ENCODE measurements around the gene MAN1B1.
A peak's percentile ranks its signal among the peaks of the same experiment; 100 is the strongest.

The MAN1B1 gene

GRCh38 chr9:137108608-137109249 lies 21.9 kb downstream of the MAN1B1 start:
- Histone ChIP-seq H3K9ac (ENCODE audit: low read depth, low read length) (no peak overlapping the region), H3K36me3 (ENCODE audit: control insufficient read depth, insufficient read depth, low read length) (peaks cover 55% of the 10 kb centered on the region), H3K9me3 (ENCODE audit: control insufficient read depth, insufficient read depth, low read length) (no peaks in the 10 kb centered on the region), H3K4me3 (ENCODE audit: low read depth, low read length) (no peak overlapping the region), H3K27me3 (ENCODE audit: control insufficient read depth, insufficient read depth, low read length) (peaks cover 9% of the 10 kb centered on the region), H3K27ac (ENCODE audit: low read depth, low read length) (no peak overlapping the region), H3K4me1 (ENCODE audit: control insufficient read depth, insufficient read depth, low read length) (no peaks in the 10 kb centered on the region)

GRCh38 chr9:137109250-137110146 lies 22.7 kb downstream of the MAN1B1 start:
- peaks cover 15% of the 10 kb centered on the region for H3K27me3 ChIP-seq (ENCODE audit: control insufficient read depth, insufficient read depth, low read length)
- H3K36me3 ChIP-seq (ENCODE audit: control insufficient read depth, insufficient read depth, low read length) = peaks cover 49% of the 10 kb centered on the region
- no peak overlapping the region for H3K9ac ChIP-seq (ENCODE audit: low read depth, low read length)

GRCh38 chr9:137110147-137110910 lies 23.5 kb downstream of the MAN1B1 start:
- peaks cover 43% of the 10 kb centered on the region for H3K36me3 ChIP-seq (ENCODE audit: control insufficient read depth, insufficient read depth, low read length)

More at GRCh38 chr9:137109250-137110146, 22.7 kb downstream of the MAN1B1 start:
- Histone ChIP-seq H3K9me3 (ENCODE audit: control insufficient read depth, insufficient read depth, low read length) (no peaks in the 10 kb centered on the region), H3K4me3 (ENCODE audit: low read depth, low read length) (no peak overlapping the region), H3K27ac (ENCODE audit: low read depth, low read length) (no peak overlapping the region), H3K4me1 (ENCODE audit: control insufficient read depth, insufficient read depth, low read length) (no peaks in the 10 kb centered on the region)

GRCh38 chr9:137110911-137111787 lies 24.4 kb downstream of the MAN1B1 start:
- no peak overlapping the region for H3K27ac ChIP-seq (ENCODE audit: low read depth, low read length)
- peaks cover 27% of the 10 kb centered on the region for H3K27me3 ChIP-seq (ENCODE audit: control insufficient read depth, insufficient read depth, low read length)
- H3K4me3 ChIP-seq (ENCODE audit: low read depth, low read length) = no peak overlapping the region
- H3K4me1 ChIP-seq (ENCODE audit: control insufficient read depth, insufficient read depth, low read length) = no peaks in the 10 kb centered on the region
- H3K36me3 ChIP-seq (ENCODE audit: control insufficient read depth, insufficient read depth, low read length) = peaks cover 36% of the 10 kb centered on the region
- no peaks in the 10 kb centered on the region for H3K9me3 ChIP-seq (ENCODE audit: control insufficient read depth, insufficient read depth, low read length)
- H3K9ac ChIP-seq (ENCODE audit: low read depth, low read length) = no peak overlapping the region

More at GRCh38 chr9:137110147-137110910, 23.5 kb downstream of the MAN1B1 start:
- Histone ChIP-seq H3K27ac (ENCODE audit: low read depth, low read length) (no peak overlapping the region), H3K27me3 (ENCODE audit: control insufficient read depth, insufficient read depth, low read length) (peaks cover 23% of the 10 kb centered on the region), H3K4me3 (ENCODE audit: low read depth, low read length) (no peak overlapping the region), H3K9me3 (ENCODE audit: control insufficient read depth, insufficient read depth, low read length) (no peaks in the 10 kb centered on the region), H3K4me1 (ENCODE audit: control insufficient read depth, insufficient read depth, low read length) (no peaks in the 10 kb centered on the region), H3K9ac (ENCODE audit: low read depth, low read length) (no peak overlapping the region; the same call in 1 of the 2 replicates)

- Histone ChIP-seq H3K27ac (ENCODE audit: low read depth, low read length) (no peak overlapping the region), H3K4me1 (ENCODE audit: control insufficient read depth, insufficient read depth, low read length) (no peaks in the 10 kb centered on the region), H3K4me3 (ENCODE audit: low read depth, low read length) (no peak overlapping the region), H3K9ac (ENCODE audit: low read depth, low read length) (no peak overlapping the region), H3K36me3 (ENCODE audit: control insufficient read depth, insufficient read depth, low read length) (peaks cover 29% of the 10 kb centered on the region), H3K9me3 (ENCODE audit: control insufficient read depth, insufficient read depth, low read length) (no peaks in the 10 kb centered on the region), H3K27me3 (ENCODE audit: control insufficient read depth, insufficient read depth, low read length) (peaks cover 29% of the 10 kb centered on the region)
Observed at GRCh38 chr9:137111788-137112563, 25.2 kb downstream of the MAN1B1 start.

- no peak overlapping the region for H3K27ac ChIP-seq (ENCODE audit: low read depth, low read length)
- H3K9ac ChIP-seq (ENCODE audit: low read depth, low read length) = no peak overlapping the region
- H3K9me3 ChIP-seq (ENCODE audit: control insufficient read depth, insufficient read depth, low read length) = no peaks in the 10 kb centered on the region
- peaks cover 21% of the 10 kb centered on the region for H3K36me3 ChIP-seq (ENCODE audit: control insufficient read depth, insufficient read depth, low read length)
- peaks cover 29% of the 10 kb centered on the region for H3K27me3 ChIP-seq (ENCODE audit: control insufficient read depth, insufficient read depth, low read length)
- no peak overlapping the region for H3K4me3 ChIP-seq (ENCODE audit: low read depth, low read length)
- H3K4me1 ChIP-seq (ENCODE audit: control insufficient read depth, insufficient read depth, low read length) = no peaks in the 10 kb centered on the region
Observed at GRCh38 chr9:137112564-137113384, 26.0 kb downstream of the MAN1B1 start.

GRCh38 chr9:137113385-137114159 lies 26.8 kb downstream of the MAN1B1 start:
- no peak overlapping the region for H3K4me3 ChIP-seq (ENCODE audit: low read depth, low read length)
- H3K27me3 ChIP-seq (ENCODE audit: control insufficient read depth, insufficient read depth, low read length) = peaks cover 29% of the 10 kb centered on the region
- H3K9ac ChIP-seq (ENCODE audit: low read depth, low read length) = no peak overlapping the region
- H3K4me1 ChIP-seq (ENCODE audit: control insufficient read depth, insufficient read depth, low read length) = no peaks in the 10 kb centered on the region
- H3K27ac ChIP-seq (ENCODE audit: low read depth, low read length) = no peak overlapping the region
- peaks cover 14% of the 10 kb centered on the region for H3K36me3 ChIP-seq (ENCODE audit: control insufficient read depth, insufficient read depth, low read length)
- H3K9me3 ChIP-seq (ENCODE audit: control insufficient read depth, insufficient read depth, low read length) = no peaks in the 10 kb centered on the region

GRCh38 chr9:137114220-137114612 lies 27.4 kb downstream of the MAN1B1 start:
- H3K9me3 ChIP-seq (ENCODE audit: control insufficient read depth, insufficient read depth, low read length) = no peaks in the 10 kb centered on the region
- peak overlapping the region; percentile 47; the same call in 1 of the 2 replicates for H3K4me3 ChIP-seq (ENCODE audit: low read depth, low read length)
- H3K27me3 ChIP-seq (ENCODE audit: control insufficient read depth, insufficient read depth, low read length) = peaks cover 29% of the 10 kb centered on the region
- no peak overlapping the region for H3K27ac ChIP-seq (ENCODE audit: low read depth, low read length)
- H3K9ac ChIP-seq (ENCODE audit: low read depth, low read length) = no peak overlapping the region
- 0 out of 2 replicates have a peak, but pooled peaks cover 7% of the 10 kb centered on the region for H3K36me3 ChIP-seq (ENCODE audit: control insufficient read depth, insufficient read depth, low read length)
- no peaks in the 10 kb centered on the region for H3K4me1 ChIP-seq (ENCODE audit: control insufficient read depth, insufficient read depth, low read length)

All from HUES48 (cell line).